CD4-positive, alpha-beta T cell (primary cell): ENCODE measurements around the gene NXPH4. TPM values are rescaled to one million over a fixed set of nuclear protein-coding genes. Genes with fewer than 3 reads are reported as not detected.

Experiments used
- ATAC-seq: fragments of 200-7000 bp; cut with Tn5 transposase; one replicate; pipeline ENCODE4 v1.10.0; 2022; ENCODE audit warnings: mild to moderate bottlenecking; ENCODE audit not compliant: poor library complexity
- CTCF ChIA-PET: fragments of 350-600 bp; sonication (Branson Sonifier 250); formaldehyde crosslinking; loops from one replicate; lab custom pipeline; 2021; ENCODE audit warnings: antibody characterized with exemption, inconsistent platforms; lab: Charles Lee
- POLR2A ChIA-PET: fragments of 350-600 bp; sonication (Branson Sonifier 250); formaldehyde crosslinking; loops from one replicate; lab custom pipeline; 2021; ENCODE audit warnings: antibody characterized with exemption, inconsistent platforms; lab: Charles Lee
- DNase-seq, 14 experiments: peaks; one replicate each; pipeline ENCODE4 v3.0.0-alpha.2; 2013 to 2020; ENCODE audit warnings: mixed read lengths in 2 of 14
- H3K27ac ChIP-seq, 2 donors: one replicate each; pipeline versions ENCODE4 v1.5.1 to v1.7.0; 2013; ENCODE audit warnings: low read length in 2 of 2, low read depth in 1 of 2, mild to moderate bottlenecking in 1 of 2
- H3K27me3 ChIP-seq, 2 experiments: 1 replicate in 1 of 2; 2 replicates in 1 of 2; pipeline versions ENCODE4 v1.6.1 to v1.7.0; 2013; ENCODE audit warnings: low read length in 2 of 2, control low read depth in 1 of 2, mild to moderate bottlenecking in 1 of 2, moderate library complexity in 1 of 2; ENCODE audit not compliant: insufficient read depth in 2 of 2, control insufficient read depth in 1 of 2
- H3K36me3 ChIP-seq: one replicate; pipeline ENCODE4 v1.6.1; 2013; ENCODE audit warnings: low read length, control low read depth; ENCODE audit not compliant: insufficient read depth
- H3K4me1 ChIP-seq: one replicate; pipeline ENCODE4 v1.6.1; 2013; ENCODE audit warnings: low read length, control low read depth; ENCODE audit not compliant: insufficient read depth
- H3K4me3 ChIP-seq: one replicate; pipeline ENCODE4 v1.5.1; 2013; ENCODE audit warnings: mild to moderate bottlenecking, low read length, moderate library complexity
- H3K9me3 ChIP-seq, 2 experiments: 1 replicate in 1 of 2; 2 replicates in 1 of 2; pipeline versions ENCODE4 v1.6.1 to v1.7.0; 2013; ENCODE audit warnings: low read length in 2 of 2, mild to moderate bottlenecking in 2 of 2, control low read depth in 1 of 2, moderate library complexity in 1 of 2; ENCODE audit not compliant: control insufficient read depth in 1 of 2, insufficient read depth in 1 of 2
- H3K27ac Mint-ChIP-seq: one replicate; pipeline ENCODE4 v1.8.0; 2020; ENCODE audit warnings: mixed read lengths
- H3K27me3 Mint-ChIP-seq: one replicate; pipeline ENCODE4 v1.8.0; 2021; ENCODE audit warnings: mixed read lengths
- H3K36me3 Mint-ChIP-seq: one replicate; pipeline ENCODE4 v1.8.0; 2021; ENCODE audit warnings: low read depth, mixed read lengths
- H3K4me1 Mint-ChIP-seq: one replicate; pipeline ENCODE4 v1.8.0; 2021; ENCODE audit warnings: low read depth, mixed read lengths
- H3K4me3 Mint-ChIP-seq: one replicate; pipeline ENCODE4 v1.8.0; 2020; ENCODE audit warnings: mild to moderate bottlenecking, mixed read lengths
- H3K9me3 Mint-ChIP-seq: one replicate; pipeline ENCODE4 v1.8.0; 2020; ENCODE audit warnings: mixed read lengths
- CTCF ChIP-seq: fragments of 200-600 bp; IDR thresholded peaks from one replicate; pipeline ENCODE4 v1.8.0; 2022; ENCODE audit warnings: antibody characterized with exemption, mild to moderate bottlenecking
- intact Hi-C, 2 experiments: fragments of 100-400 bp; cut with DNase I in 1 of 2; cut with micrococcal nuclease in 1 of 2; formaldehyde crosslinking; loops; one replicate each; pipeline versions ENCODE4 v1.15.1 to v1.9.0; 2023 to 2025; cut with DNase I, micrococcal nuclease
- total RNA-seq, 174 experiments: library from RNA in 2 of 174; stranded (reverse) in 2 of 174; gene quantifications; one replicate each; pipeline ENCODE4 v1.2.3 and lab custom pipeline; 2021 to 2026

Gene NXPH4
- total RNA-seq, 2 experiments from 2014 or later: not detected

GRCh38 chr12:57205931-57206330, 10.7 kb upstream of the NXPH4 start:
- no peaks in the 10 kb centered on the region for H3K27me3 ChIP-seq
- H3K9me3 ChIP-seq: no peaks in the 10 kb centered on the region
- DNase-seq (no peak), ATAC-seq (no peak)
- no peak overlapping the region for H3K27ac ChIP-seq
- H3K4me3 ChIP-seq: no peak overlapping the region
- CTCF ChIA-PET: no interaction called here
- intact Hi-C loops: no loop called here
- no peaks in the 10 kb centered on the region for H3K36me3 ChIP-seq
- no peaks in the 10 kb centered on the region for H3K9me3 Mint-ChIP-seq
- POLR2A ChIA-PET: no interaction called here
- no peaks in the 10 kb centered on the region for H3K27me3 Mint-ChIP-seq
- TF ChIP-seq CTCF: no peak
- H3K4me1 Mint-ChIP-seq: no peaks in the 10 kb centered on the region
- no peak overlapping the region for H3K4me3 Mint-ChIP-seq
- H3K36me3 Mint-ChIP-seq: peaks cover 10% of the 10 kb centered on the region
- no peak overlapping the region for H3K27ac Mint-ChIP-seq
- H3K4me1 ChIP-seq: no peaks in the 10 kb centered on the region

- ChIA-PET POLR2A (no interaction called here), CTCF (no interaction called here)
- no peak overlapping the region for H3K4me3 ChIP-seq
- H3K9me3 Mint-ChIP-seq: no peaks in the 10 kb centered on the region
- intact Hi-C loops: no loop called here
- DNase-seq: no peak
- no peak for TF ChIP-seq CTCF
- no peaks in the 10 kb centered on the region for H3K9me3 ChIP-seq
- H3K27me3 ChIP-seq: no peaks in the 10 kb centered on the region
- no peak overlapping the region for H3K4me3 Mint-ChIP-seq
- no peaks in the 10 kb centered on the region for H3K27me3 Mint-ChIP-seq
- peaks cover 6% of the 10 kb centered on the region for H3K36me3 Mint-ChIP-seq
- ATAC-seq: no peak
- H3K4me1 ChIP-seq: peaks cover 2% of the 10 kb centered on the region
- H3K27ac Mint-ChIP-seq: no peak overlapping the region
- H3K27ac ChIP-seq: no peak overlapping the region
- no peaks in the 10 kb centered on the region for H3K4me1 Mint-ChIP-seq
- H3K36me3 ChIP-seq: no peaks in the 10 kb centered on the region
Measured at GRCh38 chr12:57207731-57208630, 8.6 kb upstream of the NXPH4 start.

GRCh38 chr12:57208631-57209282, 7.8 kb upstream of the NXPH4 start:
- ChIA-PET POLR2A (no interaction called here), CTCF (no interaction called here)
- no peak for DNase-seq
- no peaks in the 10 kb centered on the region for H3K9me3 Mint-ChIP-seq
- no peaks in the 10 kb centered on the region for H3K36me3 Mint-ChIP-seq
- Histone ChIP-seq H3K4me1 (peaks cover 10% of the 10 kb centered on the region), H3K36me3 (no peaks in the 10 kb centered on the region), H3K4me3 (no peak overlapping the region), H3K9me3 (no peaks in the 10 kb centered on the region), H3K27ac (no peak overlapping the region), H3K27me3 (peaks cover 3 to 4% of the 10 kb centered on the region in 2 experiments)
- no peak overlapping the region for H3K27ac Mint-ChIP-seq
- peaks cover 6% of the 10 kb centered on the region for H3K4me1 Mint-ChIP-seq
- no peak for ATAC-seq
- no peak for TF ChIP-seq CTCF
- peaks cover 7% of the 10 kb centered on the region for H3K27me3 Mint-ChIP-seq
- H3K4me3 Mint-ChIP-seq: no peak overlapping the region
- intact Hi-C loops: no loop called here
